HG02623 (cell line): ENCODE results near the gene GUCA2B.

Experiments used
- ATAC-seq: cut with Tn5 transposase; IDR thresholded peaks from one replicate; pipeline ENCODE4 v1.9.1; 2021; ENCODE audit warnings: moderate library complexity; ENCODE audit not compliant: unreplicated experiment

The GUCA2B gene

GRCh38 chr1:42152907-42153600 lies at the start of gene GUCA2B:
TSS of gene GUCA2B (plus strand) at chr1:42153410. CDS start at chr1:42153451, 41 bp downstream.
- ATAC-seq: no peak

GRCh38 chr1:42105025-42105424 lies 48.2 kb upstream of the GUCA2B start:
- ATAC-seq: no peak

- ATAC-seq: no peak
Observed at GRCh38 chr1:42108309-42108708, 44.9 kb upstream of the GUCA2B start.

GRCh38 chr1:42109600-42109999 lies 43.6 kb upstream of the GUCA2B start:
- no peak for ATAC-seq

DNA sequence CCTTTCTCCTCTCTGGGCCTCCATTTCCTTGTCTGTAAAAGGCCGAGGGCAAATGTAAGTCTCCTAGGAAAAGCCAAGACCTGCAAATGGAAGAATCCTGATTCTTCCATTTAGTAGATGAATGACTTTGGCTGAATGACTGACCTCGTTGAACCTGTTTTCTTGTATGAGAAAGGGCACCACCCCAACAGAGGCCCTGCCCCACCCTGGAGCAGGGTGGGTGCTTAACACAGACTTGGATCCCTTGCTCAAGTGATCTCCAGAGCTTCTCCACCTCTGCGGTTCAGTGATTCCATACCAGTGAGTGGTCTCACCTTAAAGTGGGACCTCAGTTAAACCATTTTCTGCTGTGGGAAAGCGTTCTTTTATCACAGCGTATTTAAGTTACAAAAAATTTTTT lies 39.0 kb upstream of the GUCA2B start:
- no peak for ATAC-seq

- ATAC-seq: no peak
Observed at GRCh38 chr1:42117214-42117613, 36.0 kb upstream of the GUCA2B start.

DNA sequence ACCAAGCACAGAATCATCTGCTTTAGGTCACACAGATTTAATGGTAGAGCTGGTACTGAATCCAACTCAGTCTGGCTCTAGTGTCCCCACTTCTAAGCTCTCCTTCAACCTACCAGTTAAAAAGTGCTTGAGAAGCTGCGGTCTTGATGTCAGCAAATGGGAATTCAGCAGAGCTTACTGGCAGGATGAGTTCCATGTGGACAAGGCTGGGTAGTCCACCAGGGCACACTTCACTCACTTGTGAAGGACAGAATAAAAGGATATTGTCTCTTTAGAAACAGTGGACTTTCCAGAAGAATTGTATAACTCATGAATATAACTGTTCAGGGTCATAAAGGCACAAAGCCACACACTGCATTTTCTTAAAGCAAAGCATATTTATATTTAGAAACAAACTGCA lies 35.1 kb upstream of the GUCA2B start:
- no peak for ATAC-seq

GRCh38 chr1:42122408-42122807 lies 30.8 kb upstream of the GUCA2B start:
- ATAC-seq: no peak

GRCh38 chr1:42125552-42125951 lies 27.7 kb upstream of the GUCA2B start:
- ATAC-seq: no peak

- no peak for ATAC-seq
Observed at GRCh38 chr1:42127767-42128166, 25.4 kb upstream of the GUCA2B start.

GRCh38 chr1:42128499-42128898 lies 24.7 kb upstream of the GUCA2B start:
- ATAC-seq: no peak

DNA sequence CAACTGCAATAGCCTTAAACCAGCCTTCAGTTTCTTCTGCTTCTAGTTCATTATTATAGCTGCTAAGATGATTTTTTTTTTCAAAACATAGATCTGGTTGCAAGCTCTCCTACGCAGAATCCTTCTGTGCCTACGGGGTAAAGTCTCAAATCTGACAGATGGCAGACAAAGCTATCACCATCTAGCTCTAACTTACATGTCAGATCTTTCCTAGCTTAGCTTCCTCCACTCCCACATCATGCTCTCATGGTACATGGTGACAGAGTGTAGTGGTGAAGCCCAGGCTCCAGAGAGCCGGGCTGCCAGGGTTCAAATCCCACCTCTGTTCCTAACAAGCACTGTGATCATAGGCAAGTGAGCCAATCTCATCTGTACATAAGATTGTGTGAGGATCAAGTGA lies 24.2 kb upstream of the GUCA2B start:
- no peak for ATAC-seq

GRCh38 chr1:42130061-42130660 lies 23.0 kb upstream of the GUCA2B start:
- no peak for ATAC-seq

DNA sequence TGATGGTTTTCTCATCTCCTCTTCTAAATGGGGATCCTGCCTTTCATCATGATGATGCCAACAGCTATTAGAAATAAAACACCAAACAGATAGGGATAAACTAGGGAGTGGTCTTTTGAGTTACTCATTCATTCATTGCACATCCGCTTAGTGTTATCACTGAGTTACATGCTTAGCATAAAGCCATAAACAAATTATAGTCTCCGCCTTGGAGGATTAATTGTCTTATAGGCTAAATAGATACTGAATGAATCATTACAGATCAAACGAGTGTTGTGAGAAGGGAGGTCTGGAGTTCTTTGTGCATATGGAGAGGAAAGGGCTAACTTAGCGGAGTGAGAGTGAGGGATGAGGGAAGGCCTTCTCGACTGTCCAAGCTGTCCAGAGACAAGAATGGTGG lies 19.8 kb upstream of the GUCA2B start:
- no peak for ATAC-seq

DNA sequence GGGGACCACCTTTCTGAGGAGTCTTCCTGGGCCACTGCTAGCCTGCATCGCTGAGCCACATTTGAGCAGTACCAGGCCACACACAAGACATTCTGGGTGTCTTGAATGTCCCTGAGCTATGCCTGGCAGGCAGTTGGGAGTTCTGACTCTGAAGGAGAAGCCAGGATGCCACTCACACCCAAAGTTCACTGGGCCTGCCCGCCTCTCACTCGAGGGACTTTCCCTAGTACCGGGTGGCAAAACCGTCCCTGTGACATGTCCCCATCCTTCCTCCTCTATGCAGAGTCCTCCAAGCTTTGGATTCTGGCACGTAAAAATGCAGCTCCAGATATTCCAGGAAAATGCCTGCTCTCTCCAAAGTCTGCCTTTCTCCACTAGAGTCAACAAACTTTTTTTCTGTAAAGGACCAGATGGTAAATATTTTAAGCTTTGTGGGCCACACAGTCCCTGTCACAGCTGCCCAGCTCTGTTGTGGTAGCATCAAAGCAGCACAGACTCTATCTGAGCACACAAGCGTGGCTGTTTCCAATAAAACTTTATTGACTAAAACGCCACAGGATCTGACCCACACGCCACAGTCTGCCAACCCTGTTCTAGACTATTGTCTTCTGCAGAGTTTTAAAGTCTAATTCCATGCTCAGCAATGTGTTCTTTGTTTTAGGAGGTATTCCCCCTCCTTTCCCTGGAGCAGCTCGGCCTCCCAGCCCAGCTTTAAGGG lies 19.2 kb upstream of the GUCA2B start:
- ATAC-seq: no peak

DNA sequence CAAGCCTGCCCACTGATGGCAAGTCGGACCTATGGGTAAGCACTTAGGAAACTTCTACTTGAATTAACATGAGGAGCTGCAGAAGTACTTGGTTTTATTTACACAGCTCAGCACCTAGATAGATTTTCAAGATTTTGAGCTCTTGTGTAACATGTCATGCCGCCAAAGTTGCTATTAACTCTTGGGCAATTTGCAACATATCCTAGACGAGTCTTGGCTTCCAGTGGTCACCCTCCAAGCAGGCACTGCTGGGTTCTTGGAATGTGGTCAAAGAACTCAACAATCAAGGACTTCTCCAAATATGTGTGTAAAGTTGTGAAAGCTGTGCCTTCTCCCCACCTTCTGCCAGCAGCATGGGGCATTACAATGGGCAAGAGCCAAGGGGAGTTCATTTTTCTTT lies 17.8 kb upstream of the GUCA2B start:
- no peak for ATAC-seq

DNA sequence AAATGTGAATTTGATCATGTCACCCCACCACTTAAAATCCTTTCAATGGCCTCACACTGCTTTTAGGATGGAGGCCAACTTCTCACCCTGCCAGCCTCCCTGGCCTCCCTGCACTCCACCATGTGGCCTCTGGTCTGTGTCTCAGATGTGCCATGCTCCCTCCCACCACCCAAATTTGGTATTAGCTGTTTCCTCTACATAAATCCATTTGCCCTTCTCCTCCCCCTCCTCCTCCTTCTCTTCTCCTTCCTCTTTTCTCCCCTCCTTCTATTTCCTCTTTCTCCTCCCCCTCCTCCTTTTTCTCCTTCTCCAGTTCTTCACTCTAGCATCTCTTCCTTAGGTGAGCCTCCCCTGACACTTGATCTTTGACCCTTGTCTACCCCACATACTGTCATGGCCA lies 16.7 kb upstream of the GUCA2B start:
- no peak for ATAC-seq

DNA sequence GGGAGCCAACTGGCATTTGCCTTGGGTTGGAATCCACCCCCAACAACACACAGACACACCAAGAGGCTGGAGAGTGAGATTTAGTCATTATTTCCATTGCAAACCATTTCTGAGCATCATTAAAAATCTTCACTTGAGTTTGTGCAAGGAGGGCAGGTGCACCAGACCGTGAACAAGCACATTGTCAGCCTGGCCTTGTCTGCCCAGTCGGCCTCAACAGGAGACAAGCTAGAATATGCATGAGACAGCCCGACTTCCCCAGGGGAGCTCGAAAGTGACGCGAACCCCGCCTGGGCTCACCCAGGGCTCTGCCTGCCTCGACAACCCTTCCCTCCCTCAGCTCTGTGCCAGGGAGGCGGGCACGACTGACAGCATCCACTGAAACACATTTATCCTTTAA lies 15.4 kb upstream of the GUCA2B start:
- no peak for ATAC-seq

- no peak for ATAC-seq
Observed at GRCh38 chr1:42138586-42138985, 14.6 kb upstream of the GUCA2B start.

DNA sequence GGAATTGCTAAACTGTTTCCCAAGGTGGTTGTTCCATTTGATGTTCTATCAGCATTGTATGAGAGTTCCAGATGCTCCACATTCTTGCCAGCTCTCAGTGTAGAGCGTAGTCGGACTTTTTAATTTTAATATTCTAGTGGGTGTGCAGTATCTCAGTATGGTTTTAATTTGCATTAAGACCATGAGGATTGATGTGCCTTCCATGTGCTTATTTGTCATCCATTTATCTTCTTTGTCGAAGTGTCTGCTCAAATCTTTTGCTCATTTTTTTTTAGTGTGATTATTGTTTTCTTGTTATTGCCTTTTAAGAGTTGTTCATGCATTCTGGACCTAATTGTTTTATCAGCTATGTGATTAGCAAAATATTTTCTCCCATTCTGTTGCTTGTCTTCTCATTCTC lies 13.8 kb upstream of the GUCA2B start:
- ATAC-seq: no peak

GRCh38 chr1:42140191-42140590 lies 13.0 kb upstream of the GUCA2B start:
- no peak for ATAC-seq

- no peak for ATAC-seq
Observed at GRCh38 chr1:42141978-42142377, 11.2 kb upstream of the GUCA2B start.
